ENCODE results near the gene KIAA0319L. TPM values are rescaled to one million over a fixed set of nuclear protein-coding genes. Genes with fewer than 3 reads are reported as not detected.
A peak's percentile ranks its signal among the peaks of the same experiment; 100 is the strongest.

Gene KIAA0319L
- total RNA-seq, 2 donors from 2014 or later: 62.4 to 62.6 TPM

GRCh38 chr1:35507947-35508346 is 49.3 kb downstream of the KIAA0319L start:
- Histone ChIP-seq H3K4me3 (no peak overlapping the region), H3K36me3 (no peaks in the 10 kb centered on the region), H3K9me3 (no peaks in the 10 kb centered on the region), H3K27ac (no peak overlapping the region), H3K4me1 (ENCODE audit: control insufficient read depth in 1 of 2, low read depth in 2 of 2) (peaks cover 6 to 30% of the 10 kb centered on the region in 2 donors), H3K27me3 (replicated peaks; ENCODE audit: insufficient read depth) (no peaks in the 10 kb centered on the region)
- no peak for DNase-seq (ENCODE audit: low spot score)
- no peak for TF ChIP-seq CTCF (IDR thresholded peaks at IDR 0.05)
- no peak for ATAC-seq (ENCODE audit: insufficient number of reproducible peaks, low FRiP score, low read depth)

DNA sequence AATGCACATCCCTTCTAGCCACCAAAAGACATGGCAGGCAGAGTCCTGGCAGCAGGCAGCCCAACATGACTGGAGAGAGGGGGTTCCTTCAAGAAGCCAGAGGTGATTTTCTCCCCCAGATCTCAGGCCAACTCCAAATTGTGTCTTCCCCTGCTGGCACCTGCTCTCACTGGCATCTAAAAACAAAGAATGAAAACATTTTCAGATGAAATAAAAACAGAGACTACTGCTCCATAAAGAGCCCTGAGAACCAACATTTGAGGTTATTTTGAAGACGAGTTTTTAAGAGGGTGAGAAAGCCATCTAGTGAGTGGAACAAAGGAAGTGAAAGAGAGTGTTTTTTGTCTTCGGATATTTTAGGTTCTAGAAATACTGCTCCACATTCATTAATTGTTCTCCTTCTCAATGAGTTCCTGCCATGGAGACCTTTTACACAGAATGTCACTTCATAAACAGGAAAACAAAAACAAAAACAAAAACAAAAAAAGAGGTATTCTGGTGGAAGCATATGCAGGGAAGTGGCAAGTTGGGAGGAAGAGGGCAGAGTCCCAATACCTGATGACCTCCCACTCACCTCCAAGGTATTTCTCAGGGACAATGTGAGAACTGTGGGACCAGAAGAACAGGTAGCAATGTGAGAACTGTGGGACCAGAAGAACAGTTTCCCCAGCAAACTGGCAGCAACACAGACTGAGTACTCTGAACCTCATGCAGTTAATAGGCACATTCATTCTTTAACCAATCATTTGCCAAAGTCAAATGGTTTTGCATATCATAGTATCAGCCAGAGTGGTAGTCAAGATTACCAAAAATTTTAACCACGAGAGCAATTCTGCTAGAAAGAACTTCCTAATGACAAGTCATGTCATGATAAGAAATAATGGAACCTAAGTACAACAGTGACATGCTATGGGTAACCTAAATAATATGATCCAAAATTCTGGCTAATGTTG is 50.0 kb downstream of the KIAA0319L start:
- DNase-seq (ENCODE audit: low spot score) (no peak), ATAC-seq (ENCODE audit: insufficient number of reproducible peaks, low FRiP score, low read depth) (no peak)
- H3K27ac ChIP-seq: no peak overlapping the region
- H3K9me3 ChIP-seq: no peaks in the 10 kb centered on the region
- TF ChIP-seq CTCF (IDR thresholded peaks at IDR 0.05): no peak
- H3K4me1 ChIP-seq (ENCODE audit: control insufficient read depth in 1 of 2, low read depth in 2 of 2): peaks cover 6 to 30% of the 10 kb centered on the region in 2 donors
- no peaks in the 10 kb centered on the region for H3K27me3 ChIP-seq (replicated peaks; ENCODE audit: insufficient read depth)
- no peak overlapping the region for H3K4me3 ChIP-seq
- no peaks in the 10 kb centered on the region for H3K36me3 ChIP-seq

- Histone ChIP-seq H3K4me3 (no peak overlapping the region), H3K27ac (no peak overlapping the region), H3K27me3 (replicated peaks; ENCODE audit: insufficient read depth) (no peaks in the 10 kb centered on the region), H3K9me3 (no peaks in the 10 kb centered on the region), H3K36me3 (no peaks in the 10 kb centered on the region), H3K4me1 (ENCODE audit: control insufficient read depth in 1 of 2, low read depth in 2 of 2) (peaks cover 6 to 30% of the 10 kb centered on the region in 2 donors)
- no peak for DNase-seq (ENCODE audit: low spot score)
- no peak for TF ChIP-seq CTCF (IDR thresholded peaks at IDR 0.05)
- ATAC-seq (ENCODE audit: insufficient number of reproducible peaks, low FRiP score, low read depth): peak; percentile 36
Observed at GRCh38 chr1:35505911-35506798, 51.0 kb downstream of the KIAA0319L start.

DNA sequence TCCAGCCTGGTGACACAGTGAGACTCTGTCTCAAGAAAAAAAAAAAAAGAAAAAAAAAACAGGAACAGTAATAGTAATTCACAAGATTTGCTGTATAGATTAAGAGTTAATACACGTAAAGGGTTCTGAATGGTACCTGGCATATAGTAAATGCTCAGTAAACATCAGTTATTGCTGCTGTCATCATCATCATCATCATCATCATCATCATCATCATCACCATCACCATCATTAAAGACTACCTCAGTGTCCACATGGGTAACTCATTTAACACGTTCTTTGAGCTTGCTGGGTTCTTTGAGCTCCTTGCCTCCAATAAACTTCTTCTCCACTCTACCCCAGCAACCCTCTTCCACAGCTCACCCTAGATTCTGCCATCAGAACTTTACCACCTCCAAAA is 55.0 kb downstream of the KIAA0319L start:
- Histone ChIP-seq H3K27ac (no peak overlapping the region), H3K4me3 (no peak overlapping the region), H3K36me3 (no peaks in the 10 kb centered on the region), H3K9me3 (no peaks in the 10 kb centered on the region), H3K4me1 (ENCODE audit: control insufficient read depth in 1 of 2, low read depth in 2 of 2) (peaks cover 6 to 16% of the 10 kb centered on the region in 2 donors), H3K27me3 (replicated peaks; ENCODE audit: insufficient read depth) (no peaks in the 10 kb centered on the region)
- DNase-seq (ENCODE audit: low spot score) (no peak), ATAC-seq (ENCODE audit: insufficient number of reproducible peaks, low FRiP score, low read depth) (no peak)
- TF ChIP-seq CTCF (IDR thresholded peaks at IDR 0.05): no peak

- TF ChIP-seq CTCF (IDR thresholded peaks at IDR 0.05): no peak
- no peaks in the 10 kb centered on the region for H3K27me3 ChIP-seq (replicated peaks; ENCODE audit: insufficient read depth)
- H3K27ac ChIP-seq: no peak overlapping the region
- DNase-seq (ENCODE audit: low spot score) (no peak), ATAC-seq (ENCODE audit: insufficient number of reproducible peaks, low FRiP score, low read depth) (no peak)
- no peak overlapping the region for H3K4me3 ChIP-seq
- no peaks in the 10 kb centered on the region for H3K9me3 ChIP-seq
- H3K4me1 ChIP-seq (ENCODE audit: control insufficient read depth in 1 of 2, low read depth in 2 of 2): no peaks in the 10 kb centered on the region
- no peaks in the 10 kb centered on the region for H3K36me3 ChIP-seq
Observed at GRCh38 chr1:35500439-35500838, 56.8 kb downstream of the KIAA0319L start.

All from thoracic aorta (tissue), 2 donors.